Neural cell (in vitro differentiated cells): ENCODE measurements around the gene MDM4. TPM values are rescaled to one million over a fixed set of nuclear protein-coding genes. Genes with fewer than 3 reads are reported as not detected.

Experiments used
- H2AFZ ChIP-seq: fragments of 200-600, 300-800 bp; sonication (generic), shearing (Covaris generic); 2 replicates; pipeline ENCODE4 v1.6.0; 2014; ENCODE audit warnings: low read depth, mild to moderate bottlenecking, antibody characterized with exemption, low read length, moderate library complexity
- H3F3A ChIP-seq: fragments of 200-600 bp; shearing (Covaris generic); 2 replicates; pipeline ENCODE4 v1.6.1; 2016; ENCODE audit warnings: mild to moderate bottlenecking, moderate library complexity, mixed read lengths, antibody characterized with exemption, low read length; ENCODE audit not compliant: insufficient read depth, poor library complexity, severe bottlenecking
- H3K27ac ChIP-seq: fragments of 200-600, 300-800 bp; sonication (generic), shearing (Covaris generic); 2 replicates; pipeline ENCODE4 v1.5.1; 2014; ENCODE audit warnings: mild to moderate bottlenecking, low read length, moderate library complexity
- H3K27me3 ChIP-seq: fragments of 300-800, 200-600 bp; sonication (generic), shearing (Covaris generic); 2 replicates; pipeline ENCODE4 v1.6.0; 2014; ENCODE audit warnings: mild to moderate bottlenecking, low read depth, low read length, moderate library complexity; ENCODE audit not compliant: insufficient read depth
- H3K36me3 ChIP-seq: fragments of 300-800, 200-600 bp; sonication (generic), shearing (Covaris generic); 2 replicates; pipeline ENCODE4 v1.5.1; 2014; ENCODE audit warnings: mild to moderate bottlenecking, antibody characterized with exemption, low read length, moderate library complexity; ENCODE audit not compliant: insufficient read depth
- H3K4me2 ChIP-seq: fragments of 300-800, 200-600 bp; sonication (generic), shearing (Covaris generic); 2 replicates; pipeline ENCODE4 v1.6.0; 2014; ENCODE audit warnings: mild to moderate bottlenecking, low read length
- H3K4me3 ChIP-seq: fragments of 300-800, 200-600 bp; sonication (generic), shearing (Covaris generic); 2 replicates; pipeline ENCODE4 v1.5.1; 2014; ENCODE audit warnings: mild to moderate bottlenecking, low read length, moderate library complexity
- H3K79me2 ChIP-seq: fragments of 200-600 bp; shearing (Covaris generic); replicated peaks from 2 replicates; pipeline ENCODE4 v1.6.0; 2014; ENCODE audit warnings: mild to moderate bottlenecking, low read length, moderate library complexity; ENCODE audit not compliant: insufficient read depth
- H3K9ac ChIP-seq: fragments of 300-800, 200-600 bp; sonication (generic), shearing (Covaris generic); 2 replicates; pipeline ENCODE4 v1.6.1; 2016; ENCODE audit warnings: mild to moderate bottlenecking, low read length, mixed read lengths
- H3K9me2 ChIP-seq: fragments of 200-600 bp; shearing (Covaris generic); 2 replicates; pipeline ENCODE4 v1.6.1; 2016; ENCODE audit warnings: mild to moderate bottlenecking, low read length, mixed read lengths; ENCODE audit not compliant: insufficient read depth
- H3K9me3 ChIP-seq: fragments of 200-600, 300-800 bp; sonication (generic), shearing (Covaris generic); 2 replicates; pipeline ENCODE4 v1.6.1; 2016; ENCODE audit warnings: mild to moderate bottlenecking, mixed run types, low read length, moderate library complexity, mixed read lengths
- H4K20me1 ChIP-seq: fragments of 200-600 bp; shearing (Covaris generic); 2 replicates; pipeline ENCODE4 v1.6.1; 2016; ENCODE audit warnings: mild to moderate bottlenecking, mixed run types; ENCODE audit not compliant: insufficient read depth
- EP300 ChIP-seq: fragments of 450-650 bp; conservative IDR thresholded peaks from 2 replicates; pipeline ENCODE4 v1.6.1; 2014; ENCODE audit warnings: antibody characterized with exemption, mild to moderate bottlenecking, moderate library complexity; ENCODE audit not compliant: poor library complexity, severe bottlenecking
- EZH2 ChIP-seq: fragments of 200-600, 300-800 bp; shearing (Covaris generic), sonication (generic); IDR thresholded peaks from 2 replicates; pipeline ENCODE4 v1.6.1; 2014; ENCODE audit warnings: antibody characterized with exemption, low read length, borderline replicate concordance, mild to moderate bottlenecking; ENCODE audit not compliant: insufficient read depth, poor library complexity, severe bottlenecking
- MXI1 ChIP-seq: fragments of 450-650 bp; conservative IDR thresholded peaks from 2 replicates; pipeline ENCODE4 v1.6.1; 2014; ENCODE audit warnings: antibody characterized with exemption, mild to moderate bottlenecking; ENCODE audit not compliant: poor library complexity, severe bottlenecking
- POLR2AphosphoS5 ChIP-seq: IDR thresholded peaks from 2 replicates; pipeline ENCODE4 v1.6.1; 2012
- RAD21 ChIP-seq: fragments of 450-650 bp; conservative IDR thresholded peaks from 2 replicates; pipeline ENCODE4 v1.6.1; 2014; ENCODE audit warnings: antibody characterized with exemption, mild to moderate bottlenecking, moderate library complexity
- SMC3 ChIP-seq: fragments of 450-650 bp; conservative IDR thresholded peaks from 2 replicates; pipeline ENCODE4 v1.6.1; 2014; ENCODE audit warnings: antibody characterized with exemption, mild to moderate bottlenecking, moderate library complexity; ENCODE audit not compliant: poor library complexity
- TAF1 ChIP-seq: IDR thresholded peaks from 2 replicates; pipeline ENCODE4 v1.6.1; 2012; ENCODE audit warnings: low read depth
- polyA plus RNA-seq: library from polyadenylated mRNA; depleted of rRNA; stranded (reverse); fragments of >200 nt; gene quantifications from 2 replicates; pipeline ENCODE4 v1.2.3, GENCODE V29; 2014
- TF ChIP-seq, protein P1 (sequence below): fragments of 450-650 bp; IDR thresholded peaks from 2 replicates; pipeline ENCODE4 v1.5.1; 2014; ENCODE audit warnings: antibody characterized with exemption, mild to moderate bottlenecking, moderate library complexity; ENCODE audit not compliant: poor library complexity, severe bottlenecking
- TF ChIP-seq, protein P2 (sequence below): IDR thresholded peaks from 2 replicates; pipeline ENCODE4 v1.6.1; 2012; ENCODE audit warnings: borderline replicate concordance

The MDM4 gene
- polyA plus RNA-seq, 1 donor from 2014 or later: 36.8 TPM

DNA sequence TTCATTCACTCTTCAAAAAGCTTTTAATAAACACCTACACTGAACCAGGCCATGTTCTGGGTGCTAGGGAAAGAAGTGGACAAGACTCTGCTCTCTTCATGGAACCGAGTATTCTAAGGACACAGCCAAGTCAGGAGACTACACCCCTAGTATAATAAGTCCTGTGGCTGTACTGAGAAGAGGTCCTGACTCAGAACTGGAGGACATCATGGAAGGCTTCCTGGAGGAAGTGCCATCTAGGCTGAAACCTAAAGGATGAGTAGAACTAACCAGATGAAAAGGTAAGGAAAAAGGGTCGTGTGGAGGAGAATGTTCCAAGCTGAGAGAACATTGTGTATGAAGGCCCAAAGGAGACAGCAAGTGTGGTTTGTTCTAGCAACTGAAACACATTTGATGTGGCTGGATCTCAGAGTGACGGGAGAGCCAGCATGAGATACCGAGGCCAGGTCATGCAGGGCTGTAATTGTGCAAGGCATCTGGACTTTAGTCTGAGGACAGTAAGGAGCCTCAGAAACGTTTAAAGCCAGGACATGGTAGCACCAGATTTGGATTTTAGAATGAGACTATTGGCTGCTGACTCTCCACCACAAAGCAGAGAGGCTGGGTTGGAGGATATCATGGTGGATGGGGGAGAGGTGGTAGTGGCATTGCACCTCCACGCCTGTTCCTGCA, 86.8 kb downstream of the MDM4 start:
- Histone ChIP-seq H3K4me2 (no peak overlapping the region), H3K27me3 (no peaks in the 10 kb centered on the region), H3K4me3 (no peak overlapping the region), H3K79me2 (no peaks in the 10 kb centered on the region), H3K9ac (no peak overlapping the region), H3K9me3 (no peaks in the 10 kb centered on the region), H2AFZ (no peak overlapping the region), H3K9me2 (no peaks in the 10 kb centered on the region), H3K36me3 (no peaks in the 10 kb centered on the region), H4K20me1 (no peaks in the 10 kb centered on the region), H3K27ac (no peak overlapping the region), H3F3A (no peaks in the 10 kb centered on the region)
- TF ChIP-seq EP300: no peak
- TF ChIP-seq TAF1: no peak
- TF ChIP-seq SMC3: no peak
- TF ChIP-seq RAD21: no peak
- no peak for TF ChIP-seq MXI1
- TF ChIP-seq, protein P1, sequence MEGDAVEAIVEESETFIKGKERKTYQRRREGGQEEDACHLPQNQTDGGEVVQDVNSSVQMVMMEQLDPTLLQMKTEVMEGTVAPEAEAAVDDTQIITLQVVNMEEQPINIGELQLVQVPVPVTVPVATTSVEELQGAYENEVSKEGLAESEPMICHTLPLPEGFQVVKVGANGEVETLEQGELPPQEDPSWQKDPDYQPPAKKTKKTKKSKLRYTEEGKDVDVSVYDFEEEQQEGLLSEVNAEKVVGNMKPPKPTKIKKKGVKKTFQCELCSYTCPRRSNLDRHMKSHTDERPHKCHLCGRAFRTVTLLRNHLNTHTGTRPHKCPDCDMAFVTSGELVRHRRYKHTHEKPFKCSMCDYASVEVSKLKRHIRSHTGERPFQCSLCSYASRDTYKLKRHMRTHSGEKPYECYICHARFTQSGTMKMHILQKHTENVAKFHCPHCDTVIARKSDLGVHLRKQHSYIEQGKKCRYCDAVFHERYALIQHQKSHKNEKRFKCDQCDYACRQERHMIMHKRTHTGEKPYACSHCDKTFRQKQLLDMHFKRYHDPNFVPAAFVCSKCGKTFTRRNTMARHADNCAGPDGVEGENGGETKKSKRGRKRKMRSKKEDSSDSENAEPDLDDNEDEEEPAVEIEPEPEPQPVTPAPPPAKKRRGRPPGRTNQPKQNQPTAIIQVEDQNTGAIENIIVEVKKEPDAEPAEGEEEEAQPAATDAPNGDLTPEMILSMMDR: no peak
- TF ChIP-seq POLR2AphosphoS5: no peak
- TF ChIP-seq, protein P2, sequence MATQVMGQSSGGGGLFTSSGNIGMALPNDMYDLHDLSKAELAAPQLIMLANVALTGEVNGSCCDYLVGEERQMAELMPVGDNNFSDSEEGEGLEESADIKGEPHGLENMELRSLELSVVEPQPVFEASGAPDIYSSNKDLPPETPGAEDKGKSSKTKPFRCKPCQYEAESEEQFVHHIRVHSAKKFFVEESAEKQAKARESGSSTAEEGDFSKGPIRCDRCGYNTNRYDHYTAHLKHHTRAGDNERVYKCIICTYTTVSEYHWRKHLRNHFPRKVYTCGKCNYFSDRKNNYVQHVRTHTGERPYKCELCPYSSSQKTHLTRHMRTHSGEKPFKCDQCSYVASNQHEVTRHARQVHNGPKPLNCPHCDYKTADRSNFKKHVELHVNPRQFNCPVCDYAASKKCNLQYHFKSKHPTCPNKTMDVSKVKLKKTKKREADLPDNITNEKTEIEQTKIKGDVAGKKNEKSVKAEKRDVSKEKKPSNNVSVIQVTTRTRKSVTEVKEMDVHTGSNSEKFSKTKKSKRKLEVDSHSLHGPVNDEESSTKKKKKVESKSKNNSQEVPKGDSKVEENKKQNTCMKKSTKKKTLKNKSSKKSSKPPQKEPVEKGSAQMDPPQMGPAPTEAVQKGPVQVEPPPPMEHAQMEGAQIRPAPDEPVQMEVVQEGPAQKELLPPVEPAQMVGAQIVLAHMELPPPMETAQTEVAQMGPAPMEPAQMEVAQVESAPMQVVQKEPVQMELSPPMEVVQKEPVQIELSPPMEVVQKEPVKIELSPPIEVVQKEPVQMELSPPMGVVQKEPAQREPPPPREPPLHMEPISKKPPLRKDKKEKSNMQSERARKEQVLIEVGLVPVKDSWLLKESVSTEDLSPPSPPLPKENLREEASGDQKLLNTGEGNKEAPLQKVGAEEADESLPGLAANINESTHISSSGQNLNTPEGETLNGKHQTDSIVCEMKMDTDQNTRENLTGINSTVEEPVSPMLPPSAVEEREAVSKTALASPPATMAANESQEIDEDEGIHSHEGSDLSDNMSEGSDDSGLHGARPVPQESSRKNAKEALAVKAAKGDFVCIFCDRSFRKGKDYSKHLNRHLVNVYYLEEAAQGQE: no peak

DNA sequence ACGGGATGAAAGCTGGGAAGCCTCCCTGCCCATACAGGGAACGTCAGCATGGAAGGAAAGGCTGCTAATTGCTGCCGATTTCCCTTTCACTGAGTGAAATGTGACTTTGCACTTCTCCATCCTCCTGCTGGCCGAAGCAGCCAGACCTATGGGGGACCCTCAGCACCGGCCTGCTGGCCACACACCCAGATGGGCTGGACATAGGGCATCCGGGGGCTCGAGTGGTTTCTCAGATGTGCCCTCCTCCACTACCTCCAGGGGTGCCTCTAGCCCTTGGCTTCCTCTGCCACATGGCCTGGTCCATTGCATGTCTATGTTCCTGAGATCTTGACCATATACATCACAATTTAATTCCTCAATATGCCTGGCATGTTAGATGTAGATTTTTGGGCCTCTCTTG, 89.6 kb downstream of the MDM4 start:
- H3F3A ChIP-seq: no peaks in the 10 kb centered on the region
- H4K20me1 ChIP-seq: no peaks in the 10 kb centered on the region
- no peaks in the 10 kb centered on the region for H3K79me2 ChIP-seq
- no peak overlapping the region for H2AFZ ChIP-seq
- H3K36me3 ChIP-seq: no peaks in the 10 kb centered on the region
- no peak overlapping the region for H3K9ac ChIP-seq
- H3K4me3 ChIP-seq: no peak overlapping the region
- H3K4me2 ChIP-seq: no peak overlapping the region
- TF ChIP-seq, protein P1: no peak
- TF ChIP-seq SMC3 (no peak), EP300 (no peak), RAD21 (no peak), EZH2 (no peak), TAF1 (no peak), MXI1 (no peak), POLR2AphosphoS5 (no peak)
- TF ChIP-seq, protein P2: no peak
- H3K27me3 ChIP-seq: no peaks in the 10 kb centered on the region
- H3K27ac ChIP-seq: no peak overlapping the region
- no peaks in the 10 kb centered on the region for H3K9me2 ChIP-seq
- no peaks in the 10 kb centered on the region for H3K9me3 ChIP-seq
